Measurements from ENCODE around the gene GCK.

Gene GCK

GRCh38 chr7:44167920-44168319 is 21.3 kb downstream of the GCK start:
- no peak overlapping the region for H3K27ac ChIP-seq
- TF ChIP-seq ZFX (IDR thresholded peaks at IDR 0.05; ENCODE audit: borderline replicate concordance) (no peak), CTCF (IDR thresholded peaks at IDR 0.05) (no peak)

GRCh38 chr7:44163591-44163990 is 25.6 kb downstream of the GCK start:
- H3K27ac ChIP-seq: no peak overlapping the region
- TF ChIP-seq CTCF (IDR thresholded peaks at IDR 0.05): no peak
- no peak for TF ChIP-seq ZFX (IDR thresholded peaks at IDR 0.05; ENCODE audit: borderline replicate concordance)

GRCh38 chr7:44162785-44163395 is 26.3 kb downstream of the GCK start:
- no peak overlapping the region for H3K27ac ChIP-seq
- no peak for TF ChIP-seq ZFX (IDR thresholded peaks at IDR 0.05; ENCODE audit: borderline replicate concordance)
- no peak for TF ChIP-seq CTCF (IDR thresholded peaks at IDR 0.05)

- TF ChIP-seq CTCF (IDR thresholded peaks at IDR 0.05) (no peak), ZFX (IDR thresholded peaks at IDR 0.05; ENCODE audit: borderline replicate concordance) (no peak)
- no peak overlapping the region for H3K27ac ChIP-seq
These were observed 27.1 kb downstream of the GCK start for GRCh38 chr7:44162179-44162578.

GRCh38 chr7:44161371-44161770 is 27.9 kb downstream of the GCK start:
- H3K27ac ChIP-seq: no peak overlapping the region
- TF ChIP-seq CTCF (IDR thresholded peaks at IDR 0.05): no peak
- TF ChIP-seq ZFX (IDR thresholded peaks at IDR 0.05; ENCODE audit: borderline replicate concordance): no peak

GRCh38 chr7:44159824-44160630 is 29.2 kb downstream of the GCK start:
- H3K27ac ChIP-seq: no peak overlapping the region
- no peak for TF ChIP-seq ZFX (IDR thresholded peaks at IDR 0.05; ENCODE audit: borderline replicate concordance)
- no peak for TF ChIP-seq CTCF (IDR thresholded peaks at IDR 0.05)

Data from 22Rv1 (cell line).